Measurements from ENCODE around the gene KRT7. TPM values are rescaled to one million over a fixed set of nuclear protein-coding genes. Genes with fewer than 3 reads are reported as not detected.
"Not testable (repeated sequence)": the region's sequence is repeated elsewhere in the genome, so short reads cannot be mapped to it uniquely, and the experiment has no call there.

The KRT7 gene
- total RNA-seq, 1 experiment from 2014 or later, result 13.9 TPM

GRCh38 chr12:52257074-52257551, 24.1 kb downstream of the KRT7 start:
- H3K36me3 ChIP-seq (ENCODE audit: control insufficient read depth, insufficient read depth, low read length), result peaks cover 1% of the 10 kb centered on the region; the same call in 1 of the 2 replicates
- no peaks in the 10 kb centered on the region for H3K9me3 Mint-ChIP-seq (ENCODE audit: unreplicated experiment)
- no TSS peak for BruUV-seq (replicated peaks)
- DNase-seq, result no peak
- peaks cover 4% of the 10 kb centered on the region for H3K4me1 ChIP-seq
- H3K4me3 ChIP-seq (ENCODE audit: low read depth, low read length), result no peak overlapping the region
- no peak overlapping the region for H3K4me3 Mint-ChIP-seq (ENCODE audit: unreplicated experiment)
- H3K27me3 Mint-ChIP-seq (ENCODE audit: insufficient read depth, unreplicated experiment), result no peaks in the 10 kb centered on the region
- CTCF ChIA-PET, result no interaction called here
- intact Hi-C loops (cut with micrococcal nuclease; ENCODE audit: unreplicated experiment), result no loop called here
- TF ChIP-seq CTCF (IDR thresholded peaks at IDR 0.05; ENCODE audit: insufficient read depth in 1 of 2, low read depth in 1 of 2, low read length in 1 of 2, severe bottlenecking in 1 of 2, unreplicated experiment in 1 of 2), result no peak
- H3K27ac Mint-ChIP-seq (ENCODE audit: unreplicated experiment), result no peak overlapping the region
- H3K27me3 ChIP-seq (replicated peaks; ENCODE audit: control insufficient read depth, insufficient read depth, low read length), result no peaks in the 10 kb centered on the region
- H3K36me3 Mint-ChIP-seq (ENCODE audit: insufficient read depth, unreplicated experiment), result no peaks in the 10 kb centered on the region
- peaks cover 6% of the 10 kb centered on the region for H3K4me1 Mint-ChIP-seq (ENCODE audit: low read depth, unreplicated experiment)
- H3K9me3 ChIP-seq, result peaks cover 9% of the 10 kb centered on the region
- POLR2A ChIA-PET, result no interaction called here

DNA sequence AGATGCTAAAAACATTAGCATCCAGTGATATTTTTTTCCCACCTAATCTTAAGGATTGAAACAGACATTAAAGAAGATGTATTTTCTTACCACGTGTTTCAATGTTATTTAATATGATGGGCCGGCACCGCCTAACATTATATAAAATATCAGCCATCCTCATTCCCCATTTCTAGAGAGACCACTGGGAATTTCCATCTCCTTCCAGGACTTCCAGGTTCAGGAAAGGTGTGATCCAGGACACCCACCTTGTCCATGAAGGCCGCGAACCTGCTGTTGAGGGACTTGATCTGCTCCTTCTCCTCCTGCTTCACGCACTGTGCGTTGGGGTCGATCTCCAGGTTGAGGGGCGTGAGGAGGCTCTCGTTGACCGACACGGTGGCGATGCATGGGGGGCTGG, 24.9 kb downstream of the KRT7 start:
- H3K27me3 ChIP-seq (replicated peaks; ENCODE audit: control insufficient read depth, insufficient read depth, low read length); H3K4me1 Mint-ChIP-seq (ENCODE audit: low read depth, unreplicated experiment); H3K9me3 Mint-ChIP-seq (ENCODE audit: unreplicated experiment); H3K27ac Mint-ChIP-seq (ENCODE audit: unreplicated experiment); DNase-seq; H3K4me3 ChIP-seq (ENCODE audit: low read depth, low read length); POLR2A ChIA-PET; H3K27me3 Mint-ChIP-seq (ENCODE audit: insufficient read depth, unreplicated experiment); BruUV-seq (replicated peaks); H3K36me3 ChIP-seq (ENCODE audit: control insufficient read depth, insufficient read depth, low read length); H3K4me3 Mint-ChIP-seq (ENCODE audit: unreplicated experiment); H3K36me3 Mint-ChIP-seq (ENCODE audit: insufficient read depth, unreplicated experiment); intact Hi-C loops (cut with micrococcal nuclease; ENCODE audit: unreplicated experiment); CTCF ChIA-PET: not testable (repeated sequence)
- H3K4me1 ChIP-seq, result peaks cover 12% of the 10 kb centered on the region
- H3K9me3 ChIP-seq, result peaks cover 15% of the 10 kb centered on the region

DNA sequence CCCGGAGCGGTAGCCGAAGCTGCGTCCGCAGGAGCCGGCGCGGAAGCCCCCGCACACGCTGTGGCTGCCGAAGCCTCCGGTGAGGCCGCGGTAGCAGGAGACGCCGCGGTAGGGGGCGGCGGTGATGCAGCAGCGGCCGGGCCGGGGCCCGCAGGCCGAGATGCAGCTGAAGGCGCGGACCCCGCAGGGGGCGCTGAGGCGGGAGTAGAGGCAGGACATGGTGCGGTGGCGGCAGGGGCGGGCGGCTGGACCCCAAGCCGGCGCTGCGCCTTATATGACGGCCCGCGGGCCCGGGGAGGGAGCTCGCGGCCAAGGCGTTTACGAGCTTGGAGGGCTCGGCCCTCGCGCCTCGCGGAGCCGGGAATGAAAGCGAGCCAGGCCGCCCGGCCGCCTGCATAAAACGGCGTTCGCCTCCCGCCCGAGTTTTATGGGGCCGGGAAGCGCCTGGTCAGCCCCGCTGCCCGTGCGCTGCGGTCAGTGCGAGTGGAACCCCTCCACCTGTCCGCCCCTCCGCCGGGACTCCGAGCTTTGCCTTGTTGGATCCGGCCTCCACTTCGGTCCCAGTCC, 25.4 kb downstream of the KRT7 start:
- Histone ChIP-seq H3K27me3 (replicated peaks; ENCODE audit: control insufficient read depth, insufficient read depth, low read length) (no peaks in the 10 kb centered on the region), H3K9me3 (peaks cover 19% of the 10 kb centered on the region), H3K36me3 (ENCODE audit: control insufficient read depth, insufficient read depth, low read length) (peaks cover 1% of the 10 kb centered on the region; the same call in 1 of the 2 replicates), H3K4me1 (peaks cover 17% of the 10 kb centered on the region), H3K4me3 (ENCODE audit: low read depth, low read length) (no peak overlapping the region)
- Mint-ChIP-seq H3K27me3 (ENCODE audit: insufficient read depth, unreplicated experiment) (no peaks in the 10 kb centered on the region), H3K4me1 (ENCODE audit: low read depth, unreplicated experiment) (peaks cover 6% of the 10 kb centered on the region), H3K9me3 (ENCODE audit: unreplicated experiment) (no peaks in the 10 kb centered on the region), H3K27ac (ENCODE audit: unreplicated experiment) (no peak overlapping the region), H3K4me3 (ENCODE audit: unreplicated experiment) (no peak overlapping the region), H3K36me3 (ENCODE audit: insufficient read depth, unreplicated experiment) (no peaks in the 10 kb centered on the region)
- no peak for DNase-seq
- no peak for TF ChIP-seq CTCF (IDR thresholded peaks at IDR 0.05; ENCODE audit: insufficient read depth in 1 of 2, low read depth in 1 of 2, low read length in 1 of 2, severe bottlenecking in 1 of 2, unreplicated experiment in 1 of 2)
- ChIA-PET POLR2A (no interaction called here), CTCF (no interaction called here)
- intact Hi-C loops (cut with micrococcal nuclease; ENCODE audit: unreplicated experiment), result no loop called here
- no TSS peak for BruUV-seq (replicated peaks)
